GM12878 (cell line): Measurements from ENCODE around the gene GAB1. TPM values are rescaled to one million over a fixed set of nuclear protein-coding genes. Genes with fewer than 3 reads are reported as not detected.
A peak's percentile ranks its signal among the peaks of the same experiment; 100 is the strongest.

Source experiments
- BCL11A ChIP-seq: IDR thresholded peaks from 2 replicates; pipeline ENCODE4 v1.6.1; 2011; ENCODE audit warnings: low read depth, low read length
- DPF2 ChIP-seq: fragments of 450-650 bp; IDR thresholded peaks from 2 replicates; pipeline ENCODE4 v1.6.1; 2017; ENCODE audit warnings: mild to moderate bottlenecking
- IKZF2 ChIP-seq, 2 experiments: fragments of 450-650 bp; IDR thresholded peaks; 2 replicates each; pipeline ENCODE4 v1.6.1; 2017; ENCODE audit warnings: mild to moderate bottlenecking in 2 of 2, moderate library complexity in 2 of 2
- KAT2A ChIP-seq: conservative IDR thresholded peaks from 2 replicates; pipeline ENCODE4 v1.6.1; 2011; ENCODE audit warnings: low read depth, low read length; ENCODE audit not compliant: control insufficient read depth
- KLF5 ChIP-seq: fragments of 450-650 bp; IDR thresholded peaks from 2 replicates; pipeline ENCODE4 v1.6.1; 2014; ENCODE audit warnings: mild to moderate bottlenecking; ENCODE audit not compliant: partially characterized antibody
- POLR2AphosphoS2 ChIP-seq: IDR thresholded peaks from 2 replicates; pipeline ENCODE4 v1.6.1; 2011; ENCODE audit warnings: low read depth, mild to moderate bottlenecking, low read length, improper control_type of control experiment, moderate library complexity
- SIN3A ChIP-seq: IDR thresholded peaks from 2 replicates; pipeline ENCODE4 v1.6.1; 2012; ENCODE audit warnings: low read depth, low read length, improper control_type of control experiment
- SIX5 ChIP-seq: IDR thresholded peaks from 2 replicates; pipeline ENCODE4 v1.6.1; 2011; ENCODE audit warnings: mild to moderate bottlenecking, low read depth, low read length, moderate library complexity; ENCODE audit not compliant: severe bottlenecking
- SMAD1 ChIP-seq: fragments of 450-650 bp; IDR thresholded peaks from 2 replicates; pipeline ENCODE4 v1.6.1; 2018; ENCODE audit warnings: mild to moderate bottlenecking, low read depth; ENCODE audit not compliant: partially characterized antibody
- SMC3 ChIP-seq: IDR thresholded peaks from 2 replicates; pipeline ENCODE4 v1.6.1; 2011; ENCODE audit warnings: low read length, improper control_type of control experiment, borderline replicate concordance
- SRF ChIP-seq, 2 experiments: IDR thresholded peaks; 2 replicates each; pipeline ENCODE4 v1.6.1; 2011; ENCODE audit warnings: low read depth in 2 of 2, low read length in 2 of 2, mild to moderate bottlenecking in 1 of 2, moderate library complexity in 1 of 2
- TCF7 ChIP-seq: IDR thresholded peaks from 2 replicates; pipeline ENCODE4 v1.6.1; 2014; ENCODE audit warnings: antibody characterized with exemption, borderline replicate concordance
- WRNIP1 ChIP-seq: IDR thresholded peaks from 2 replicates; pipeline ENCODE4 v1.6.1; 2011; ENCODE audit warnings: low read depth, low read length, improper control_type of control experiment, borderline replicate concordance
- ZNF24 ChIP-seq: fragments of 450-650 bp; IDR thresholded peaks from 2 replicates; pipeline ENCODE4 v1.6.1; 2017; ENCODE audit warnings: antibody characterized with exemption, mild to moderate bottlenecking
- ZNF274 ChIP-seq: IDR thresholded peaks from one replicate; pipeline ENCODE4 v1.8.0; 2011; ENCODE audit not compliant: insufficient read length, insufficient read depth
- polyA plus RNA-seq, 11 experiments: library from polyadenylated mRNA; depleted of rRNA in 4 of 11; unstranded in 6 of 11; stranded (reverse) in 5 of 11; fragments of >200 nt; fragmentation: Nextera tagmentation in 4 of 11; fragmentation: Illumina TruSeq in 1 of 11; extraction: Ambion mirVana in 4 of 11; extraction: Trizol in 1 of 11; gene quantifications; 1 replicate in 1 of 11; 2 replicates in 10 of 11; pipeline versions ENCODE4 v1.2.1 to v1.2.3, GENCODE V29; 2011 to 2016; ENCODE audit warnings: inconsistent platforms in 2 of 11, missing spikeins in 2 of 11, low read depth in 1 of 11
- total RNA-seq, 4 experiments: library from RNA; depleted of rRNA in 3 of 4; stranded (reverse); fragments of >200 nt in 3 of 4; fragmentation: Illumina TruSeq in 1 of 4; extraction: Trizol in 1 of 4; gene quantifications; 2 replicates each; pipeline versions ENCODE4 v1.2.1 to v1.2.3, GENCODE V29; 2013 to 2021
- TF ChIP-seq, protein P1 (sequence below): fragments of 450-650 bp; IDR thresholded peaks from 2 replicates; pipeline ENCODE4 v1.6.1; 2016; ENCODE audit warnings: mild to moderate bottlenecking, moderate library complexity, borderline replicate concordance
- TF ChIP-seq, protein P2 (sequence below): fragments of 450-650 bp; formaldehyde crosslinking; IDR thresholded peaks from 2 replicates; pipeline ENCODE4 v1.4.0; 2022; ENCODE audit warnings: mild to moderate bottlenecking, moderate library complexity
- TF ChIP-seq, protein P3 (sequence below): fragments of 450-650 bp; IDR thresholded peaks from 2 replicates; pipeline ENCODE4 v1.6.1; 2017; ENCODE audit warnings: mild to moderate bottlenecking, low read depth, inconsistent platforms; ENCODE audit not compliant: poor library complexity, severe bottlenecking
- TF ChIP-seq, protein P4 (sequence below): fragments of 450-650 bp; IDR thresholded peaks from 2 replicates; pipeline ENCODE4 v1.6.1; 2018; ENCODE audit warnings: mild to moderate bottlenecking, low read depth, moderate library complexity; ENCODE audit not compliant: partially characterized antibody

GAB1 gene
- total and polyA plus RNA-seq, 10 of the 15 experiments (the other 5 are each of a cell fraction or from before 2014, with no cell fraction given): 0.37 to 5.3 (median 3.2) TPM

DNA sequence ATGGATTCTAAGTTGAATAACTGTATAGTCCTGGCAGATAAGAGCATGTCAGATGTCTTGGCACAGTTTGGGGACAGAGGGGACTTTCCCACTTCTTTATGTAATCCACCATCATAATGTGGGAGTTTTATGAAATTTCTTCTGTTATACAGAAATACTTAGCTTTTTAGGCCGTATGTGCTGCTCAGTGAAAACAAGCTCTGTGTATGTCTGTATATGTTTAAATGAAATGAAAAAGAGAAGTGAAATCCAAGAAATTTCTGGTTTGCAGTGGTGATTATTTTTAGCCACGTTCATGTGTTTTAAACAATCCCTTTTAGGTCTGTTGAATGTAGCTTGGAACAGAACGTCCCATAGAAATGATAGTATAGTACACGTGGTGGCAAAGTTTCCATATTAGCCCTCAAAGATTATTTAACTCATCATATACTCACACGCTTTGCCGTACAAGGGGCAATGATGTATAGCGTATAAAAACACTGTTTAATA is 41.0 kb downstream of the GAB1 start (continued):
- TF ChIP-seq, protein P1, sequence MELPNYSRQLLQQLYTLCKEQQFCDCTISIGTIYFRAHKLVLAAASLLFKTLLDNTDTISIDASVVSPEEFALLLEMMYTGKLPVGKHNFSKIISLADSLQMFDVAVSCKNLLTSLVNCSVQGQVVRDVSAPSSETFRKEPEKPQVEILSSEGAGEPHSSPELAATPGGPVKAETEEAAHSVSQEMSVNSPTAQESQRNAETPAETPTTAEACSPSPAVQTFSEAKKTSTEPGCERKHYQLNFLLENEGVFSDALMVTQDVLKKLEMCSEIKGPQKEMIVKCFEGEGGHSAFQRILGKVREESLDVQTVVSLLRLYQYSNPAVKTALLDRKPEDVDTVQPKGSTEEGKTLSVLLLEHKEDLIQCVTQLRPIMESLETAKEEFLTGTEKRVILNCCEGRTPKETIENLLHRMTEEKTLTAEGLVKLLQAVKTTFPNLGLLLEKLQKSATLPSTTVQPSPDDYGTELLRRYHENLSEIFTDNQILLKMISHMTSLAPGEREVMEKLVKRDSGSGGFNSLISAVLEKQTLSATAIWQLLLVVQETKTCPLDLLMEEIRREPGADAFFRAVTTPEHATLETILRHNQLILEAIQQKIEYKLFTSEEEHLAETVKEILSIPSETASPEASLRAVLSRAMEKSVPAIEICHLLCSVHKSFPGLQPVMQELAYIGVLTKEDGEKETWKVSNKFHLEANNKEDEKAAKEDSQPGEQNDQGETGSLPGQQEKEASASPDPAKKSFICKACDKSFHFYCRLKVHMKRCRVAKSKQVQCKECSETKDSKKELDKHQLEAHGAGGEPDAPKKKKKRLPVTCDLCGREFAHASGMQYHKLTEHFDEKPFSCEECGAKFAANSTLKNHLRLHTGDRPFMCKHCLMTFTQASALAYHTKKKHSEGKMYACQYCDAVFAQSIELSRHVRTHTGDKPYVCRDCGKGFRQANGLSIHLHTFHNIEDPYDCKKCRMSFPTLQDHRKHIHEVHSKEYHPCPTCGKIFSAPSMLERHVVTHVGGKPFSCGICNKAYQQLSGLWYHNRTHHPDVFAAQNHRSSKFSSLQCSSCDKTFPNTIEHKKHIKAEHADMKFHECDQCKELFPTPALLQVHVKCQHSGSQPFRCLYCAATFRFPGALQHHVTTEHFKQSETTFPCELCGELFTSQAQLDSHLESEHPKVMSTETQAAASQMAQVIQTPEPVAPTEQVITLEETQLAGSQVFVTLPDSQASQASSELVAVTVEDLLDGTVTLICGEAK: no peak
- peak; percentile 81 to 84 for TF ChIP-seq IKZF2 (IDR thresholded peaks at IDR 0.05)
- no peak for TF ChIP-seq SMC3
- TF ChIP-seq, protein P2, sequence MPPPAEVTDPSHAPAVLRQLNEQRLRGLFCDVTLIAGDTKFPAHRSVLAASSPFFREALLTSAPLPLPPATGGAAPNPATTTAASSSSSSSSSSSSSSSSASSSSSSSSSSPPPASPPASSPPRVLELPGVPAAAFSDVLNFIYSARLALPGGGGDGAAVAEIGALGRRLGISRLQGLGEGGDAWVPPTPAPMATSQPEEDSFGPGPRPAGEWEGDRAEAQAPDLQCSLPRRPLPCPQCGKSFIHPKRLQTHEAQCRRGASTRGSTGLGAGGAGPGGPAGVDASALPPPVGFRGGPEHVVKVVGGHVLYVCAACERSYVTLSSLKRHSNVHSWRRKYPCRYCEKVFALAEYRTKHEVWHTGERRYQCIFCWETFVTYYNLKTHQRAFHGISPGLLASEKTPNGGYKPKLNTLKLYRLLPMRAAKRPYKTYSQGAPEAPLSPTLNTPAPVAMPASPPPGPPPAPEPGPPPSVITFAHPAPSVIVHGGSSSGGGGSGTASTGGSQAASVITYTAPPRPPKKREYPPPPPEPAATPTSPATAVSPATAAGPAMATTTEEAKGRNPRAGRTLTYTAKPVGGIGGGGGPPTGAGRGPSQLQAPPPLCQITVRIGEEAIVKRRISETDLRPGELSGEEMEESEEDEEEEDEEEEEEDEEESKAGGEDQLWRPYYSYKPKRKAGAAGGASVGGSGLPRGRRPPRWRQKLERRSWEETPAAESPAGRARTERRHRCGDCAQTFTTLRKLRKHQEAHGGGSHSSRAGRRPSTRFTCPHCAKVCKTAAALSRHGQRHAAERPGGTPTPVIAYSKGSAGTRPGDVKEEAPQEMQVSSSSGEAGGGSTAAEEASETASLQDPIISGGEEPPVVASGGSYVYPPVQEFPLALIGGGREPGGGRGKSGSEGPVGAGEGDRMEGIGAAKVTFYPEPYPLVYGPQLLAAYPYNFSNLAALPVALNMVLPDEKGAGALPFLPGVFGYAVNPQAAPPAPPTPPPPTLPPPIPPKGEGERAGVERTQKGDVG (CRISPR knock-in tag): no peak
- peak; percentile 71 for TF ChIP-seq ZNF24
- TF ChIP-seq SRF (IDR thresholded peaks at IDR 0.05; ENCODE audit: low read depth in 2 of 2, low read length in 2 of 2): no peak
- no peak for TF ChIP-seq KAT2A
- TF ChIP-seq, protein P3, sequence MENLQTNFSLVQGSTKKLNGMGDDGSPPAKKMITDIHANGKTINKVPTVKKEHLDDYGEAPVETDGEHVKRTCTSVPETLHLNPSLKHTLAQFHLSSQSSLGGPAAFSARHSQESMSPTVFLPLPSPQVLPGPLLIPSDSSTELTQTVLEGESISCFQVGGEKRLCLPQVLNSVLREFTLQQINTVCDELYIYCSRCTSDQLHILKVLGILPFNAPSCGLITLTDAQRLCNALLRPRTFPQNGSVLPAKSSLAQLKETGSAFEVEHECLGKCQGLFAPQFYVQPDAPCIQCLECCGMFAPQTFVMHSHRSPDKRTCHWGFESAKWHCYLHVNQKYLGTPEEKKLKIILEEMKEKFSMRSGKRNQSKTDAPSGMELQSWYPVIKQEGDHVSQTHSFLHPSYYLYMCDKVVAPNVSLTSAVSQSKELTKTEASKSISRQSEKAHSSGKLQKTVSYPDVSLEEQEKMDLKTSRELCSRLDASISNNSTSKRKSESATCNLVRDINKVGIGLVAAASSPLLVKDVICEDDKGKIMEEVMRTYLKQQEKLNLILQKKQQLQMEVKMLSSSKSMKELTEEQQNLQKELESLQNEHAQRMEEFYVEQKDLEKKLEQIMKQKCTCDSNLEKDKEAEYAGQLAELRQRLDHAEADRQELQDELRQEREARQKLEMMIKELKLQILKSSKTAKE: peak; percentile 77
- TF ChIP-seq DPF2: peak; percentile 76; the same call in 1 of the 2 replicates
- no peak for TF ChIP-seq ZNF274
- no peak for TF ChIP-seq SIX5
- TF ChIP-seq TCF7: 0 out of 2 replicates have a peak, but pooled peaks have one; percentile 8
- no peak for TF ChIP-seq SMAD1
- TF ChIP-seq, protein P4, sequence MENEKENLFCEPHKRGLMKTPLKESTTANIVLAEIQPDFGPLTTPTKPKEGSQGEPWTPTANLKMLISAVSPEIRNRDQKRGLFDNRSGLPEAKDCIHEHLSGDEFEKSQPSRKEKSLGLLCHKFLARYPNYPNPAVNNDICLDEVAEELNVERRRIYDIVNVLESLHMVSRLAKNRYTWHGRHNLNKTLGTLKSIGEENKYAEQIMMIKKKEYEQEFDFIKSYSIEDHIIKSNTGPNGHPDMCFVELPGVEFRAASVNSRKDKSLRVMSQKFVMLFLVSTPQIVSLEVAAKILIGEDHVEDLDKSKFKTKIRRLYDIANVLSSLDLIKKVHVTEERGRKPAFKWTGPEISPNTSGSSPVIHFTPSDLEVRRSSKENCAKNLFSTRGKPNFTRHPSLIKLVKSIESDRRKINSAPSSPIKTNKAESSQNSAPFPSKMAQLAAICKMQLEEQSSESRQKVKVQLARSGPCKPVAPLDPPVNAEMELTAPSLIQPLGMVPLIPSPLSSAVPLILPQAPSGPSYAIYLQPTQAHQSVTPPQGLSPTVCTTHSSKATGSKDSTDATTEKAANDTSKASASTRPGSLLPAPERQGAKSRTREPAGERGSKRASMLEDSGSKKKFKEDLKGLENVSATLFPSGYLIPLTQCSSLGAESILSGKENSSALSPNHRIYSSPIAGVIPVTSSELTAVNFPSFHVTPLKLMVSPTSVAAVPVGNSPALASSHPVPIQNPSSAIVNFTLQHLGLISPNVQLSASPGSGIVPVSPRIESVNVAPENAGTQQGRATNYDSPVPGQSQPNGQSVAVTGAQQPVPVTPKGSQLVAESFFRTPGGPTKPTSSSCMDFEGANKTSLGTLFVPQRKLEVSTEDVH: no peak
- TF ChIP-seq POLR2AphosphoS2: no peak
- no peak for TF ChIP-seq WRNIP1
- peak; percentile 18; the same call in 1 of the 2 replicates for TF ChIP-seq BCL11A
- TF ChIP-seq KLF5: no peak
- TF ChIP-seq SIN3A: no peak
